ENCODE measurements around the gene MDN1.
A peak's percentile ranks its signal among the peaks of the same experiment; 100 is the strongest.

Gene MDN1

DNA sequence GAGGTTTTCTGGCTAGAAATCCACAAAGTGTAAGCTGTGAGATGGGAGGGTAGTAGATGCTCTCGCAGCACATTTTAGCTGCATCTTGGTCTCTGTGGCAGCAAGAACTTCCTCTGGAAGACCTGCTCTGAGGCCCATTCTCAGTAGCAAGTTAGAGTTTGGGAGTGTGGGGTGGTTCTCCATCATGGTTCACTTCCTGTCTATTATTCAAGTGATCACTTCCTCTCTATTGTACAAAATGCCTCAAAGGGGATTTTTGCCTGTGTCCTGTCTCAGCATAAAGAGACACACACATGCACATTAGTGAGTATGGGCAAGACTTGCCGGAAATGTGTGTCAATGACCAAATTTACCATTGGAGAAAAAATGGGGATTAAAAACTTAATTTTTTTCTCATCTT, 223.5 kb downstream of the MDN1 start:
- no peak overlapping the region for H3K4me2 ChIP-seq (ENCODE audit: insufficient read depth, low read length)
- H2AFZ ChIP-seq (ENCODE audit: low read depth, low read length), result peak overlapping the region; percentile 40; the same call in 1 of the 2 replicates
- no peaks in the 10 kb centered on the region for H4K20me1 ChIP-seq (ENCODE audit: insufficient read depth, low read length)
- H3K27ac ChIP-seq (ENCODE audit: low read length), result no peak overlapping the region
- TF ChIP-seq, protein P1, sequence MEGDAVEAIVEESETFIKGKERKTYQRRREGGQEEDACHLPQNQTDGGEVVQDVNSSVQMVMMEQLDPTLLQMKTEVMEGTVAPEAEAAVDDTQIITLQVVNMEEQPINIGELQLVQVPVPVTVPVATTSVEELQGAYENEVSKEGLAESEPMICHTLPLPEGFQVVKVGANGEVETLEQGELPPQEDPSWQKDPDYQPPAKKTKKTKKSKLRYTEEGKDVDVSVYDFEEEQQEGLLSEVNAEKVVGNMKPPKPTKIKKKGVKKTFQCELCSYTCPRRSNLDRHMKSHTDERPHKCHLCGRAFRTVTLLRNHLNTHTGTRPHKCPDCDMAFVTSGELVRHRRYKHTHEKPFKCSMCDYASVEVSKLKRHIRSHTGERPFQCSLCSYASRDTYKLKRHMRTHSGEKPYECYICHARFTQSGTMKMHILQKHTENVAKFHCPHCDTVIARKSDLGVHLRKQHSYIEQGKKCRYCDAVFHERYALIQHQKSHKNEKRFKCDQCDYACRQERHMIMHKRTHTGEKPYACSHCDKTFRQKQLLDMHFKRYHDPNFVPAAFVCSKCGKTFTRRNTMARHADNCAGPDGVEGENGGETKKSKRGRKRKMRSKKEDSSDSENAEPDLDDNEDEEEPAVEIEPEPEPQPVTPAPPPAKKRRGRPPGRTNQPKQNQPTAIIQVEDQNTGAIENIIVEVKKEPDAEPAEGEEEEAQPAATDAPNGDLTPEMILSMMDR (IDR thresholded peaks at IDR 0.05; ENCODE audit: borderline replicate concordance, extremely low read depth, low read length, poor library complexity, severe bottlenecking), result no peak
- no peak for TF ChIP-seq EZH2 (IDR thresholded peaks at IDR 0.05; ENCODE audit: borderline replicate concordance, low read depth, low read length, severe bottlenecking)
- H3K4me3 ChIP-seq (ENCODE audit: low read depth in 1 of 2, low read length in 2 of 2), result no peak overlapping the region
- H3K79me2 ChIP-seq (ENCODE audit: insufficient read depth, low read length), result no peaks in the 10 kb centered on the region
- ATAC-seq (ENCODE audit: insufficient read depth, low read depth) (peak; percentile 69), DNase-seq (no peak)
- H3K9ac ChIP-seq (ENCODE audit: low read depth, low read length), result no peak overlapping the region
- no peaks in the 10 kb centered on the region for H3K36me3 ChIP-seq (ENCODE audit: insufficient read depth, low read length)
- no peaks in the 10 kb centered on the region for H3K9me3 ChIP-seq (ENCODE audit: insufficient read depth, low read length, severe bottlenecking)
- H3K4me1 ChIP-seq (ENCODE audit: insufficient read depth, low read length), result peaks cover 5% of the 10 kb centered on the region; the same call in 1 of the 2 replicates
- no peaks in the 10 kb centered on the region for H3K27me3 ChIP-seq (ENCODE audit: insufficient read depth, low read length, poor library complexity)

All from DND-41 (cell line).